PC-3 (cell line): ENCODE results near the gene SHQ1.

Experiments used
- EZH2 ChIP-seq: fragments of 300-600 bp; sonication (generic); IDR thresholded peaks from one replicate; pipeline ENCODE4 v1.6.1; 2017; ENCODE audit warnings: antibody characterized with exemption, mild to moderate bottlenecking, low read length; ENCODE audit not compliant: unreplicated experiment
- EZH2phosphoT487 ChIP-seq: fragments of 300-600 bp; sonication (generic); IDR thresholded peaks from 2 replicates; pipeline ENCODE4 v1.6.1; 2018; ENCODE audit warnings: mild to moderate bottlenecking, antibody characterized with exemption, low read length, borderline replicate concordance
- TF ChIP-seq, protein P1 (sequence below): fragments of 300-600 bp; sonication (generic); conservative IDR thresholded peaks from 2 replicates; pipeline ENCODE4 v1.5.1; 2017; ENCODE audit warnings: antibody characterized with exemption, low read depth, mild to moderate bottlenecking, low read length

GRCh38 chr3:72887705-72888545 lies 39.7 kb upstream of the SHQ1 start, which contains the start of gene GXYLT2:
- TF ChIP-seq, protein P1, sequence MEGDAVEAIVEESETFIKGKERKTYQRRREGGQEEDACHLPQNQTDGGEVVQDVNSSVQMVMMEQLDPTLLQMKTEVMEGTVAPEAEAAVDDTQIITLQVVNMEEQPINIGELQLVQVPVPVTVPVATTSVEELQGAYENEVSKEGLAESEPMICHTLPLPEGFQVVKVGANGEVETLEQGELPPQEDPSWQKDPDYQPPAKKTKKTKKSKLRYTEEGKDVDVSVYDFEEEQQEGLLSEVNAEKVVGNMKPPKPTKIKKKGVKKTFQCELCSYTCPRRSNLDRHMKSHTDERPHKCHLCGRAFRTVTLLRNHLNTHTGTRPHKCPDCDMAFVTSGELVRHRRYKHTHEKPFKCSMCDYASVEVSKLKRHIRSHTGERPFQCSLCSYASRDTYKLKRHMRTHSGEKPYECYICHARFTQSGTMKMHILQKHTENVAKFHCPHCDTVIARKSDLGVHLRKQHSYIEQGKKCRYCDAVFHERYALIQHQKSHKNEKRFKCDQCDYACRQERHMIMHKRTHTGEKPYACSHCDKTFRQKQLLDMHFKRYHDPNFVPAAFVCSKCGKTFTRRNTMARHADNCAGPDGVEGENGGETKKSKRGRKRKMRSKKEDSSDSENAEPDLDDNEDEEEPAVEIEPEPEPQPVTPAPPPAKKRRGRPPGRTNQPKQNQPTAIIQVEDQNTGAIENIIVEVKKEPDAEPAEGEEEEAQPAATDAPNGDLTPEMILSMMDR: no peak
- TF ChIP-seq EZH2: no peak
- TF ChIP-seq EZH2phosphoT487: no peak
